HG03342 (cell line): ENCODE data around the gene KRT38.
"Not testable (repeated sequence)": the region's sequence is repeated elsewhere in the genome, so short reads cannot be mapped to it uniquely, and the experiment has no call there.

ENCODE experiments used
- ATAC-seq: cut with Tn5 transposase; IDR thresholded peaks from one replicate; pipeline ENCODE4 v1.9.1; 2021; ENCODE audit warnings: mild to moderate bottlenecking, moderate library complexity; ENCODE audit not compliant: unreplicated experiment

KRT38 gene

GRCh38 chr17:41396996-41397660 lies 43.7 kb downstream of the KRT38 start, which contains the start of gene KRT31:
Gene KRT31, minus strand, starts transcription at chr17:41397608. Its CDS starts 69 bp downstream, at chr17:41397539.
- ATAC-seq: no peak

- no peak for ATAC-seq
Measured at GRCh38 chr17:41396340-41396739, 44.4 kb downstream of the KRT38 start.

GRCh38 chr17:41395611-41396010 lies 45.2 kb downstream of the KRT38 start:
- no peak for ATAC-seq

GRCh38 chr17:41395044-41395443 lies 45.7 kb downstream of the KRT38 start:
- not testable (repeated sequence) for ATAC-seq

GRCh38 chr17:41394254-41394996 lies 46.4 kb downstream of the KRT38 start:
- no peak for ATAC-seq

GRCh38 chr17:41393826-41394225 lies 47.0 kb downstream of the KRT38 start:
- no peak for ATAC-seq

GRCh38 chr17:41393294-41393693 lies 47.5 kb downstream of the KRT38 start:
- ATAC-seq: no peak

- ATAC-seq: no peak
Measured at GRCh38 chr17:41392278-41392677, 48.5 kb downstream of the KRT38 start.

GRCh38 chr17:41391535-41391934 lies 49.2 kb downstream of the KRT38 start:
- ATAC-seq: no peak

GRCh38 chr17:41390411-41390938 lies 50.3 kb downstream of the KRT38 start:
- ATAC-seq: no peak

- ATAC-seq: no peak
Measured at GRCh38 chr17:41387670-41388069, 53.1 kb downstream of the KRT38 start.

- ATAC-seq: no peak
Measured at GRCh38 chr17:41386227-41386626, 54.6 kb downstream of the KRT38 start.
